ENCODE data around the gene OSTC.
A peak's percentile ranks its signal among the peaks of the same experiment; 100 is the strongest.

OSTC gene

GRCh38 chr4:108650212-108651013 is at the start of gene OSTC:
Gene OSTC, plus strand, starts transcription at chr4:108650599. Its CDS starts 57 bp downstream, at chr4:108650656.
- peak; percentile 93 for DNase-seq

GRCh38 chr4:108601106-108601505 is 49.3 kb upstream of the OSTC start:
- no peak for DNase-seq

- DNase-seq: no peak
Observed at GRCh38 chr4:108601532-108601931, 48.9 kb upstream of the OSTC start.

- DNase-seq: no peak
Observed at GRCh38 chr4:108602163-108602562, 48.2 kb upstream of the OSTC start.

- DNase-seq: no peak
Observed at GRCh38 chr4:108607079-108607815, 43.2 kb upstream of the OSTC start.

- no peak for DNase-seq
Observed at GRCh38 chr4:108611365-108611764, 39.0 kb upstream of the OSTC start.

GRCh38 chr4:108612365-108612764 is 38.0 kb upstream of the OSTC start:
- DNase-seq: no peak

GRCh38 chr4:108619372-108620100 is 30.9 kb upstream of the OSTC start:
- DNase-seq: no peak

- DNase-seq: peak; percentile 94
Observed at GRCh38 chr4:108620101-108620932, 30.1 kb upstream of the OSTC start, which contains the start of gene RPL34. Gene RPL34, plus strand, starts transcription at chr4:108620576. Its CDS starts 1,384 bp downstream, at chr4:108621960.

GRCh38 chr4:108620933-108621905 is 29.2 kb upstream of the OSTC start:
- no peak for DNase-seq

- DNase-seq: no peak
Observed at GRCh38 chr4:108622022-108622421, 28.4 kb upstream of the OSTC start.

- no peak for DNase-seq
Observed at GRCh38 chr4:108622828-108623227, 27.6 kb upstream of the OSTC start.

GRCh38 chr4:108624263-108625056 is 25.9 kb upstream of the OSTC start:
- no peak for DNase-seq

GRCh38 chr4:108626056-108626455 is 24.3 kb upstream of the OSTC start:
- DNase-seq: no peak

GRCh38 chr4:108628411-108628810 is 22.0 kb upstream of the OSTC start:
- no peak for DNase-seq

GRCh38 chr4:108635070-108635655 is 15.2 kb upstream of the OSTC start:
- no peak for DNase-seq

- DNase-seq: no peak
Observed at GRCh38 chr4:108636246-108636645, 14.2 kb upstream of the OSTC start.

- DNase-seq: no peak
Observed at GRCh38 chr4:108637856-108638255, 12.5 kb upstream of the OSTC start.

- no peak for DNase-seq
Observed at GRCh38 chr4:108644237-108644636, 6.2 kb upstream of the OSTC start.

- no peak for DNase-seq
Observed at GRCh38 chr4:108646706-108647105, 3.7 kb upstream of the OSTC start.

All from NCI-H2029 (cell line).